HG03097 (cell line): ENCODE measurements around the gene SCART1.
"Not testable (repeated sequence)": the region's sequence is repeated elsewhere in the genome, so short reads cannot be mapped to it uniquely, and the experiment has no call there.

Experiments used
- ATAC-seq: cut with Tn5 transposase; IDR thresholded peaks from one replicate; pipeline ENCODE4 v1.9.1; 2021; ENCODE audit not compliant: unreplicated experiment, low FRiP score

SCART1 gene

GRCh38 chr10:133453516-133454203 lies at the start of gene SCART1:
Gene SCART1 (plus strand): TSS chr10:133453945. CDS start chr10:133453998, 53 bp downstream.
- ATAC-seq = no peak

GRCh38 chr10:133405272-133405671 lies 48.5 kb upstream of the SCART1 start:
- no peak for ATAC-seq

- no peak for ATAC-seq
Measured at GRCh38 chr10:133405844-133406527, 47.8 kb upstream of the SCART1 start.

GRCh38 chr10:133411523-133412380 lies 42.0 kb upstream of the SCART1 start:
- ATAC-seq = no peak

- ATAC-seq = no peak
Measured at GRCh38 chr10:133412381-133412711, 41.4 kb upstream of the SCART1 start.

- not testable (repeated sequence) for ATAC-seq
Measured at GRCh38 chr10:133414401-133414800, 39.3 kb upstream of the SCART1 start.

GRCh38 chr10:133415752-133416151 lies 38.0 kb upstream of the SCART1 start:
- ATAC-seq = no peak

- ATAC-seq = no peak
Measured at GRCh38 chr10:133418289-133418993, 35.3 kb upstream of the SCART1 start.

- no peak for ATAC-seq
Measured at GRCh38 chr10:133419211-133419950, 34.4 kb upstream of the SCART1 start.

GRCh38 chr10:133420028-133420427 lies 33.7 kb upstream of the SCART1 start:
- ATAC-seq = no peak

- no peak for ATAC-seq
Measured at GRCh38 chr10:133420579-133420978, 33.2 kb upstream of the SCART1 start.

GRCh38 chr10:133421336-133422222 lies 32.2 kb upstream of the SCART1 start:
- no peak for ATAC-seq

GRCh38 chr10:133422223-133422806 lies 31.4 kb upstream of the SCART1 start:
- ATAC-seq = no peak

GRCh38 chr10:133422807-133423771 lies 30.7 kb upstream of the SCART1 start:
- no peak for ATAC-seq

GRCh38 chr10:133424102-133424501 lies 29.6 kb upstream of the SCART1 start:
- ATAC-seq = not testable (repeated sequence)

- not testable (repeated sequence) for ATAC-seq
Measured at GRCh38 chr10:133424601-133425000, 29.1 kb upstream of the SCART1 start, which contains the start of gene SPRN. Gene SPRN (minus strand): TSS chr10:133424625. CDS start chr10:133423681, 944 bp downstream.

GRCh38 chr10:133429571-133429970 lies 24.2 kb upstream of the SCART1 start:
- ATAC-seq = not testable (repeated sequence)
